ENCODE data around the gene TAF4. TPM values are rescaled to one million over a fixed set of nuclear protein-coding genes. Genes with fewer than 3 reads are reported as not detected.

Gene TAF4
- total and polyA plus RNA-seq, 7 donors: 3.6 to 13.3 (median 8.9) TPM

DNA sequence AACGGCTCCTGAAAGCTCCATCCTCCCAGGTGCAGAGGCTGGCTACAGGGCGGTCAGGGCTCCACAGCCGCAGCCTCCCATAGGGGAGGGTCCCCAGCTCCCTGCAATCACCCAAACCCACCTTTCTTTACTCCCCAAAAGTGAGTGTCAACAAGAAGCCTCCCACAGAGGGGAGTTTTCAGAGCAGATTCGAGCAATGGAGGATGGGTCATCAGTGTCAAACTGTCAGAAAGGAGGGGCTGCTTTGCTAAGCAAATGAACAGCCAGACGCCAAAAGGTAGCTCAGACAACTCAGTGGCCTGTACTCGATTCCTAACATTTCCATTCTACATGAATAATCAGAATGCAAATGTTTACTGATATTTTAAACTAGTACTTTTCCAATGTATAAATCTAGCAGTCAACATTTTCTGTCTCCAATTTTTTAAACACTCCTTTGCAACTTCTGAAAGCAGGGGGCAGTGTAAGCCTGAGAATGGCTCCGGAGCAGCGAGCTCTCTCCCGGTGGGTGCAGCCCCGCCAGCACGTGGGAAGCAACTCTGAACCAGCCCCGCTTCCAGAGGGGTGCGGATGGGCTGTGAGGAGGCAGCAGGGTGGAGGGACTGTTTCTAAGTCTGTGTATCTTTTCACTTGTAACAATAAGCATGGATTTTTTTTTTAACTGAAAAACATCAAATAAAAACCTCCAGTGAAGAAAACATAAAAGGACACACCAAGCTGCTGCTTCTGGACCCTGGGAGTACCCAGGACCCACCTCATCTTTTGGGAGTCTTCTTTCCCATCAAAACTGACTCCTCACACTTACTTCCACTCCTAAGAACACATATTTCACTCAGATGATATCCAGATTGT, 54.9 kb downstream of the TAF4 start:
- H3K4me1 ChIP-seq: peaks cover 0 to 18% (median 10%) of the 10 kb centered on the region in 4 donors
- no peak overlapping the region for H3K27ac ChIP-seq
- WGBS, 2 donors: 38% methylated on average over 13 of the region's 13 CpGs
- DNase-seq: no peak
- no peak for TF ChIP-seq POLR2A (IDR thresholded peaks at IDR 0.05)
- TF ChIP-seq, protein P1, sequence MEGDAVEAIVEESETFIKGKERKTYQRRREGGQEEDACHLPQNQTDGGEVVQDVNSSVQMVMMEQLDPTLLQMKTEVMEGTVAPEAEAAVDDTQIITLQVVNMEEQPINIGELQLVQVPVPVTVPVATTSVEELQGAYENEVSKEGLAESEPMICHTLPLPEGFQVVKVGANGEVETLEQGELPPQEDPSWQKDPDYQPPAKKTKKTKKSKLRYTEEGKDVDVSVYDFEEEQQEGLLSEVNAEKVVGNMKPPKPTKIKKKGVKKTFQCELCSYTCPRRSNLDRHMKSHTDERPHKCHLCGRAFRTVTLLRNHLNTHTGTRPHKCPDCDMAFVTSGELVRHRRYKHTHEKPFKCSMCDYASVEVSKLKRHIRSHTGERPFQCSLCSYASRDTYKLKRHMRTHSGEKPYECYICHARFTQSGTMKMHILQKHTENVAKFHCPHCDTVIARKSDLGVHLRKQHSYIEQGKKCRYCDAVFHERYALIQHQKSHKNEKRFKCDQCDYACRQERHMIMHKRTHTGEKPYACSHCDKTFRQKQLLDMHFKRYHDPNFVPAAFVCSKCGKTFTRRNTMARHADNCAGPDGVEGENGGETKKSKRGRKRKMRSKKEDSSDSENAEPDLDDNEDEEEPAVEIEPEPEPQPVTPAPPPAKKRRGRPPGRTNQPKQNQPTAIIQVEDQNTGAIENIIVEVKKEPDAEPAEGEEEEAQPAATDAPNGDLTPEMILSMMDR (IDR thresholded peaks at IDR 0.05): peak; percentile 16 to 66 (median 58)
- intact Hi-C loops (cut with DNase I): loop anchor here (5.0 kb wide), 1 partner anchor 147 kb away; no protein-coding TSS in a partner anchor
- H3K9me3 ChIP-seq: no peaks in the 10 kb centered on the region
- H3K36me3 ChIP-seq: peaks cover 17 to 79% (median 43%) of the 10 kb centered on the region in 4 donors
- H3K27me3 ChIP-seq: no peaks in the 10 kb centered on the region
- no peak overlapping the region for H3K4me3 ChIP-seq

DNA sequence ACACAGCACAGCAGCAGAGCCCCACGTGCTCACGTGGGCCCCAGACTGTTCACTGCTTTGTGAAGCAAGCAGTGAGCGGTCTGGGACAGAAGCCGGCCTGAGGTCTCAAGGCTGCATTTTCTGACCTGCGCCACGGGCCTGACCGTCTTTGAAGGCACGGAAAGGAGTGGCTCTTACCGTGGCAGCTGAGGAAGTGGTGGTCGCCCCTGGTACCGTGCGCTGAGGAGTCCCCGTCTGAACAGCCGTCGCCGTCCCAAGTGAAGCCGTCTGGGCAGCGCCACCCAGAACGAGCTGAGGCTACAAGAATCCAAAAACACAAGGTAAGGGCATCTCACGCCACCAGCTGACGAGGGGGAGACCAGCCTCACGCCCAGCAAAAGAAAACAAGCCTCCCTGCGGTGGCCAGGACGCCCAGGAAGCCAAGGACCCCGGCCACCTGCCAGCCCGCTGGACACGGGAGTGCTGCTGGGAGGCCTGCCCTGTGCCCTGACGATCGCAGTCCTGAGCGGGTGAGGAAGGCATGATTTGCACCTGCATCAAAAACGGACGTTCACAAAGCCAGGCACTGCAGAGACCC, 55.7 kb downstream of the TAF4 start:
- 96% methylated on average over 32 of the region's 32 CpGs for WGBS, 2 donors
- no peaks in the 10 kb centered on the region for H3K27me3 ChIP-seq
- intact Hi-C loops (cut with DNase I): loop anchor here (5.0 kb wide), 1 partner anchor 147 kb away; no protein-coding TSS in a partner anchor
- H3K9me3 ChIP-seq: no peaks in the 10 kb centered on the region
- no peak overlapping the region for H3K27ac ChIP-seq
- peaks cover 22 to 87% (median 48%) of the 10 kb centered on the region in 4 donors for H3K36me3 ChIP-seq
- H3K4me3 ChIP-seq: no peak overlapping the region
- peaks cover 0 to 11% (median 3%) of the 10 kb centered on the region in 4 donors for H3K4me1 ChIP-seq
- no peak for DNase-seq
- no peak for TF ChIP-seq EP300 (IDR thresholded peaks at IDR 0.05)
- TF ChIP-seq POLR2AphosphoS5 (IDR thresholded peaks at IDR 0.05): no peak
- TF ChIP-seq, protein P1 (IDR thresholded peaks at IDR 0.05): no peak
- no peak for TF ChIP-seq POLR2A (IDR thresholded peaks at IDR 0.05)

DNA sequence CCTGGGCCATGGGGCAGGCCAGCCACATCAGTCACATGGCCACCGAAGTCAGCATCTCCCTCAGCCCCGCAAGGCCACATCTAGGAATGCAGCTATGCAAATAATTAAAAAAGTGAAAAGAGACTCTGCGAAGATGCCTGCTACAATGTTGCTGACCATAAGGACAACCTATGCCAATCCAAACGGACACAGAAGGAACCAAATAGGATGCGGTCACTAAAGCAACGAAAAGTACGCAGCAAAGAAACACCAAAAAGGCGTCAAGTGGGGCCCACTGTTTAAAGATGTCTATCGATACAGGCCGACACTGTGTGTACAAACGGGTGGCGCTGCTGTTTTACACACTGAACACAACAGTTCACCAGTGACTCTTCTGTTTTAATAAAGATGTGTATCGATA, 56.4 kb downstream of the TAF4 start:
- no peak overlapping the region for H3K4me3 ChIP-seq
- DNase-seq: no peak
- TF ChIP-seq, protein P1 (IDR thresholded peaks at IDR 0.05): no peak
- TF ChIP-seq EP300 (IDR thresholded peaks at IDR 0.05) (no peak), POLR2AphosphoS5 (IDR thresholded peaks at IDR 0.05) (no peak), POLR2A (IDR thresholded peaks at IDR 0.05) (no peak)
- intact Hi-C loops (cut with DNase I): no loop called here
- no peaks in the 10 kb centered on the region for H3K27me3 ChIP-seq
- H3K27ac ChIP-seq: no peak overlapping the region
- H3K36me3 ChIP-seq: peaks cover 25 to 91% (median 53%) of the 10 kb centered on the region in 4 donors
- WGBS, 2 donors: 95 to 96% methylated on average over 13 of the region's 13 CpGs
- H3K9me3 ChIP-seq: no peaks in the 10 kb centered on the region
- H3K4me1 ChIP-seq: peaks cover 0 to 8% (median 0%) of the 10 kb centered on the region in 4 donors

DNA sequence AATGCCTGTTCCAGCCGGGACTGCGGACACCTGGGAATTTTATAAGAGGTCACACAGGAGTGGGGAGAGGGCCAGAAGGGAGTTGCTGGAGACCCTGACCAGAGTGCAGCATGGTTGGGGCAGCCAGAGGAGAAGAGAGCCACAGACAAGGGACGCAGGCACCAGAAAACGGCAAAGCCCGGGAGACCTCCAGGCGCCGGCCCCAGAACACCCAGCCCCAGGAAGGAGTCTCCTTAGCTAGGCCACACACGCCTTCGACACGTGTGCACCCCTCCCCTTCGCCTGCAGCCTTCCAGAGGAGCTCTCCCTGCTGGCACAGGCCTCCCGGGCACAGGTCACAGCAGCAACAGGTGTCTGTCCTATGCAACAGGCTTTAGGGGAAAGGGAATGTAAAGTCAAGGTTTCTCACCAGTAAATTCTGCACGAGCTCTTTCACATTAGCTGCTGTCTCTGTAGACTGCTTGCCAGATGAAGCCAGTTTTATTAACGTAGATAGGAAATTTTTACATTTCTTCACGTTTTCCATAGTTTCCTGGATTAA, 57.0 kb downstream of the TAF4 start:
- intact Hi-C loops (cut with DNase I): no loop called here
- Histone ChIP-seq H3K36me3 (peaks cover 25 to 91% (median 55%) of the 10 kb centered on the region in 4 donors), H3K4me1 (peaks cover 0 to 8% (median 0%) of the 10 kb centered on the region in 4 donors), H3K9me3 (no peaks in the 10 kb centered on the region), H3K27ac (no peak overlapping the region), H3K27me3 (no peaks in the 10 kb centered on the region), H3K4me3 (no peak overlapping the region)
- WGBS, 2 donors: 91 to 93% methylated on average over 15 of the region's 15 CpGs
- no peak for TF ChIP-seq EP300 (IDR thresholded peaks at IDR 0.05)
- TF ChIP-seq POLR2AphosphoS5 (IDR thresholded peaks at IDR 0.05): no peak
- TF ChIP-seq POLR2A (IDR thresholded peaks at IDR 0.05): no peak
- TF ChIP-seq, protein P1 (IDR thresholded peaks at IDR 0.05): no peak
- no peak for DNase-seq

All from sigmoid colon (tissue), 7 donors.